HG03439 (cell line): ENCODE results near the gene PDZD2.
"Not testable (repeated sequence)": the region's sequence is repeated elsewhere in the genome, so short reads cannot be mapped to it uniquely, and the experiment has no call there.

Experiments used
- ATAC-seq: cut with Tn5 transposase; IDR thresholded peaks from one replicate; pipeline ENCODE4 v1.9.1; 2021; ENCODE audit warnings: mild to moderate bottlenecking, moderate library complexity; ENCODE audit not compliant: unreplicated experiment

Gene PDZD2

DNA sequence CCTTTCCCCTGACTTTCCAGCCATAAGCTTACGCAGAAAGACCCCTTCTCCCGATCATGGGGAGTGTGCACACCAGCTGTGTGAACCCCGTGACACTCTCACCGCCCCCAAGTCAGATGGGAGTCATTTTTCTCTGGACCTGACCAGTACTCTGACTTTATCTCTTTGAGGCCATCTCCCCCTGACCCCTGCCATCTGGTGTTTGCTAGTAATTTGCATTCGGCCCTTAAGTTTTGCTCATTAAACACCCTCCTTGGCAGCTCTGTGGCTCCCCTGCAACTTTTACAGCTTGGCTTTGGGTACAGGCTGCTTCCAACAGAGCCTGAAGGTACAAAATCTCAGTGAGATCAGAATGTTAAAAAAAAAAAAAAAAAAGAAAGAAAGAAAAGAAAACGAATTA, 43.9 kb downstream of the PDZD2 start:
- no peak for ATAC-seq

DNA sequence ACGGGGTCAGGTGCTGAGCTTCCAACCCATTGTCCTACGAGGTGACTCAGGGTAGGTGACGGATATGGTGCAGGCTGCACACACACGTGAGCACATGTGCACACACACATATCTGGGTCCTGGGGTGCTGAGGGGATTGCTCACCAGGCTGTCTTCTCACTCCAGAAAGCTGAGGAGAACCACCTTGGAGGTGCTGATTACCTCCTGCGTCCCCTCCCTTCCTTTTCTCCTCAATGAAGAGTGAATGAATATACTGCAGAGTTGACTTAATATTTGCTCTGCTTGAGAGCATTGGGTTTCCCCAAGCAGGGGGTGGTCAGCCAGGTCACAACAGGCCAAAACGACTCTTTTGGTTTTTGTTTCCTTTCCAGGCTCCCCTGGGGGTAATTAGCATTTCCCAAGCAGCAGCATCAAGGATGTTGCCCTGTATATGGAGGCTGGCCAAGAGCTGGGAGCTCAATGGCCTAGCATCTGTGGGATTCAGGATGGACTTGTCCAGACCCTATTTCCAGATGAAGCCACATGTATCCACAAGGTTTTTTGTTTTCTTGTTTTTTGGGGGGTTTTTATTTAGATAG, 49.7 kb downstream of the PDZD2 start:
- ATAC-seq, result no peak

GRCh38 chr5:31691408-31691807, 52.5 kb downstream of the PDZD2 start:
- ATAC-seq, result not testable (repeated sequence)

GRCh38 chr5:31692561-31693221, 53.8 kb downstream of the PDZD2 start:
- no peak for ATAC-seq

GRCh38 chr5:31698673-31699072, 59.7 kb downstream of the PDZD2 start:
- ATAC-seq, result no peak

- ATAC-seq, result no peak
Observed at GRCh38 chr5:31701642-31702299, 62.8 kb downstream of the PDZD2 start.

DNA sequence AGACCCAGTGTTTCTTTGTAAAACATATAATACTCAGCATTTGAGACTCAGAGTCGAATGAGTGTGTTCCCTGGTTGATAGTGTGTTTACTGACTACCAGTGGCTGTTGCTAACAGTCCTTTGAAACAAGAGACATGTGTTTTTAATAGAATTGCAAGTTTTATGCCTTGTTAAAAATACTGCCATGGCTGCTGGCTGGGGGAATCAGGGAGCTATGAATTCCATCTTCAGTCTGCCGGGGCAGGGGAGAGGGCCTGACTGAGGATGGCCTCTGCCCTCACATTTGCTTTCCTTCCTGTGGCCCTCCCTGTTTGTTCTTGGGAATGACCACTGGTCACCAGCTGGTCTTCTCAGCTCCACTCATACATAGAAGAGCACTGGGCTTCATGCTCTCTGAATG, 63.8 kb downstream of the PDZD2 start:
- ATAC-seq, result no peak

- no peak for ATAC-seq
Observed at GRCh38 chr5:31703757-31704156, 64.8 kb downstream of the PDZD2 start.

GRCh38 chr5:31706186-31706585, 67.3 kb downstream of the PDZD2 start:
- no peak for ATAC-seq

GRCh38 chr5:31707329-31707728, 68.4 kb downstream of the PDZD2 start:
- no peak for ATAC-seq

GRCh38 chr5:31708089-31708488, 69.2 kb downstream of the PDZD2 start:
- no peak for ATAC-seq

GRCh38 chr5:31711363-31711762, 72.4 kb downstream of the PDZD2 start:
- ATAC-seq, result no peak

DNA sequence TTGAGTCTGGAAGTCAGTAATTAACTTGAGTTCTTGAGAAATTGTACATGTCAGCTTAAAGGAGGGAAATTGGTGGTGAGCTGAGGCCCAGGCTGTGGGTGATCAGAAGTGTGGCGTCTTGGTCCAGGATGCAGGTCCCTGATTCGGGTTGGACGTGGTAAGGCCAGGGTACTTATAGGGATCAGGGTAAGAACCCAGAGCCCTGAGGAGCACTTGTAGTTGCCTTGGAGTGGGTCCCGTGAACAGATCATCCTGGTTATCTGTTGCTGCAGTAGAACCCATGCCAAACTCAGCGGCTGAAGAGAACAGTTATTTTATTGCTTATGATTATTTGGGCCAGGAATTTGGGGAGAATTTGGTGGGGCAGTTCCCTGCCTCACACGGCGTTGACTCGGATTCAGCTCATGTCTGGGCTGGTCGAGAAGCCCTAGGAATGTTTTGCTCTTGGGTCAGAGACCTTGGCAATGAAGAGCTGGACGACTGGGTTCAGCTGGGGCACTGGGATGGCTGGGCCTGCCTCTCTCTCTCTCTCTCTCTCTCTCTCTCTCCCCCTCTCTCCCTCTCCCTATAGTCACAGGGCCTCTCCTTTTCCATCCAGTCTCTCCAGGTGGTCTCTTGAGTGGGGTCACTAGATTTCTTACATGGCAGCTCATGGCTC, 73.1 kb downstream of the PDZD2 start:
- ATAC-seq, result no peak

GRCh38 chr5:31717561-31717960, 78.6 kb downstream of the PDZD2 start:
- ATAC-seq, result no peak

DNA sequence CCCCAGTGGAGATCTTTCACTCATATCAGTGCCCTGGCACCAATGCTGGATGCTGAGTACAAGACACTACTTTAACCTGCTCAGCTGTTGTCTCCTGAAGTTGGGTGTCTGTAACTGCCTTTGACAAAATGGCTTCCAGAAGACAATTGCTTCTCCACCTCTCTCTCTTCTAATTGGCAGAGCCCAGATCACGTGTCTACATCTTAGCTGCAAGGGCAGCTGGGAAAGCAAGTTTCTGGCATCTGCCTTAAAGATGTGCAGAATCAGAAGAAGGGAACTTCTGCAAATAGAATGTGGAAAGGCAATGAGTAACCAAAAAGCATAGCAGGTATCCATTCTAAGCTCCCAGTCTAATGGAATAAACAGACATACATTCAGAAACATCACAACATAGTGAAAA, 81.1 kb downstream of the PDZD2 start:
- ATAC-seq, result no peak

- ATAC-seq, result no peak
Observed at GRCh38 chr5:31720811-31721345, 81.9 kb downstream of the PDZD2 start.

DNA sequence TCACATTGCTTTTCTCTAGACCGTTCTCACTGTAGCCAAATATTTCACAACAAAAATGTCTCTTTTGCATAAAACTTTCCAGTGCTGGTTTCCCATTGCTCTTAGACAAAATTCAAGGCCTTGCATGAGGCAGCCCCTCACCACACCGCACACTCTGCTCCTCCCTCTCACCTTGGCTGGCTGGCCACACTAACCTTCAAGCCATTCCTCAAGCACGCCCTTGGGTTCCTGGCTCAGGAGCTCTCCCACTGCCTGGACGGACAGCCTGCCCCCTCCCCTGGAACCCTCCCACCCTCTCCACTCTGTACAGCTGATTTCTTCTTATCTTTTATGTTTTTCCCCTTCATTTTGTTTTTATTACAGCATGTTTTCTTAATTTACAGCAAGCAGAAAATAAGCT, 83.2 kb downstream of the PDZD2 start:
- ATAC-seq, result no peak

- ATAC-seq, result no peak
Observed at GRCh38 chr5:31725996-31726395, 87.1 kb downstream of the PDZD2 start.

DNA sequence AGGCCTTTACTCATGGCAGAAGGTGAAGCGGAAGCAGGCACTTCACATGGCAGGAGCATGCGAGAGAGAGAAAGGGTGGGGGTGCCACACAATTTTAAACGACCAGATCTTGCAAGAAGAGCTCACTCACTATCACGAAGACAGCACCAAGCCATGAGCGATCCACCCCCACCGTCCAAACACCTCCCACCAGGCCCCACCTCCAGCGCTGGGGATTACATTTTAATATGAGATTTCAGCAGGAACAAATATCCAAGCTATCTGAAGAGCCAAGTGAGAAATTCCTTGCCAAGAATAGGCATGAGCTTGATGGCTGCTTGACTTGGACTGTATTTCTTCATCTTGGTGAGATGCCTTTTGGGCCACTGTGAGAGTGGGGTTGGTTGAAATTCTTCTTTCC, 88.0 kb downstream of the PDZD2 start:
- ATAC-seq, result no peak

GRCh38 chr5:31728039-31728438, 89.1 kb downstream of the PDZD2 start:
- ATAC-seq, result no peak

DNA sequence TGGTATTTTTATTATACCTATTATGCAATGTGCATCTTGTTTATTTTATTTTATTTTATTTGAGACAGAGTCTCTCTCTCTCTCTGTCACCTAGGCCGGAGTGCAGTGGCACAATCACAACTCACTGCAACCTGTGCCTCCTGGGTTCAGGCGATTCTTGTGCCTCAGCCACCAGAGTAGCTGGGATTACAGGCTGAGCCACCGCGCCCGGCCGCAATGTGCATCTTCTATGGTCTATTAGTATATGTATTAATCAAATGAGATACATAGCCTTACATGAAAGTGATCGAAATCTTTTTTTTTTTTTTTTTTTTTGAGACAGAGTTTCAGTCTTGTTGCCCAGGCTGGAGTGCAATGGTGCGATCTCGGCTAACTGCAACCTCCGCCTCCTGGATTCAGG, 89.9 kb downstream of the PDZD2 start:
- ATAC-seq, result not testable (repeated sequence)

DNA sequence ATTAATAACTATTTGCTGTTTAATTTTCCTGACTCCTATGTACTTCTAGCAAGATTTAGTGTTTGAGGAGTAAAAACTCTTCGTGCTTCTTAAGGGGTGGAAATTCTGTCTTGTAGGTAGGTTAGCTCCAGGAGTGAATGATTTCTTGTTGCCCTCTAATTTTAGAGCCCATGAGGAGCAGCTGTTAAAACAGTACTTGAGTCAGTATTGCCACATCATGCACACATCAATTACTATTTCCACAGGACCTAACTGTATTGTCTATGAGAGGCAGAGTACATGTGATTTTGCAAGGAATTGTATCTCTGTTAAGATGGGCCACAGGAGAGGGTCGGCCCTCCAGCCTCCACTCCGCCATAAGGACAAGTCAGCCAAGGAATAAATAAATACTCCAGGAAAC, 91.2 kb downstream of the PDZD2 start:
- no peak for ATAC-seq
